H1 (cell line): ENCODE data around the gene RPGRIP1. TPM values are rescaled to one million over a fixed set of nuclear protein-coding genes. Genes with fewer than 3 reads are reported as not detected.
"Not testable (repeated sequence)": the region's sequence is repeated elsewhere in the genome, so short reads cannot be mapped to it uniquely, and the experiment has no call there.

Experiments used
- CTCF ChIA-PET: fragments of 300-600 bp; sonication (Branson Sonifier 250); formaldehyde crosslinking; loops from one replicate; lab custom pipeline; 2021; ENCODE audit not compliant: partially characterized antibody; lab: Charles Lee
- POLR2A ChIA-PET: fragments of 300-600 bp; sonication (Branson Sonifier 250); formaldehyde crosslinking; loops from one replicate; lab custom pipeline; 2021; ENCODE audit warnings: inconsistent platforms; ENCODE audit not compliant: partially characterized antibody; lab: Charles Lee
- DNase-seq, 2 experiments: peaks; one replicate each; pipeline versions ENCODE4 v3.0.0 to v3.0.0-alpha.2; 2010 to 2022; ENCODE audit warnings: low spot score in 2 of 2, low read depth in 1 of 2, mixed read lengths in 1 of 2
- FAIRE-seq: peaks from 2 replicates; lab custom pipeline; 2011; peaks lifted over from hg19 to GRCh38; lab: Jason Lieb, UNC
- H2AFZ ChIP-seq: 2 replicates; pipeline ENCODE4 v1.8.1; 2012; ENCODE audit warnings: low read length, inconsistent platforms
- H2AK5ac ChIP-seq: 2 replicates; pipeline ENCODE4 v1.6.1; 2013; ENCODE audit warnings: low read depth, low read length
- H2BK120ac ChIP-seq: replicated peaks from 2 replicates; pipeline ENCODE3; 2013; ENCODE audit warnings: low read depth, low read length, inconsistent platforms
- H2BK12ac ChIP-seq: 2 replicates; pipeline ENCODE4 v1.6.1; 2013; ENCODE audit warnings: low read depth, low read length
- H2BK15ac ChIP-seq: 2 replicates; pipeline ENCODE4 v1.6.1; 2013; ENCODE audit warnings: low read length
- H2BK20ac ChIP-seq: 2 replicates; pipeline ENCODE4 v1.6.1; 2013; ENCODE audit warnings: low read length
- H2BK5ac ChIP-seq: 2 replicates; pipeline ENCODE4 v1.6.1; 2013; ENCODE audit warnings: low read depth, low read length
- H3K14ac ChIP-seq: 2 replicates; pipeline ENCODE4 v1.6.1; 2013; ENCODE audit warnings: inconsistent platforms; ENCODE audit not compliant: insufficient read length
- H3K18ac ChIP-seq: 2 replicates; pipeline ENCODE4 v1.6.1; 2013; ENCODE audit warnings: low read length; ENCODE audit errors: extremely low read depth
- H3K23ac ChIP-seq: 2 replicates; pipeline ENCODE4 v1.6.1; 2013; ENCODE audit warnings: inconsistent platforms; ENCODE audit not compliant: insufficient read length
- H3K23me2 ChIP-seq: 2 replicates; pipeline ENCODE4 v1.6.1; 2013; ENCODE audit warnings: low read depth, low read length
- H3K27ac ChIP-seq: 2 replicates; pipeline ENCODE4 v1.6.1; 2011; ENCODE audit warnings: low read depth, low read length, inconsistent platforms
- H3K27me3 ChIP-seq, 4 experiments: replicated peaks in 1 of 4; 1 replicate in 1 of 4; 2 replicates in 3 of 4; pipeline versions ENCODE4 v1.6.1 to v1.8.1; 2011 to 2013; ENCODE audit warnings: low read length in 3 of 4, mild to moderate bottlenecking in 3 of 4, inconsistent platforms in 2 of 4, mixed read lengths in 2 of 4, moderate library complexity in 1 of 4; ENCODE audit not compliant: control insufficient read depth in 3 of 4, insufficient read depth in 3 of 4; ENCODE audit errors: extremely low read depth in 1 of 4
- H3K36me3 ChIP-seq, 4 experiments: 2 replicates each; pipeline versions ENCODE4 v1.6.1 to v1.8.1; 2011 to 2013; ENCODE audit warnings: mild to moderate bottlenecking in 4 of 4, low read length in 3 of 4, moderate library complexity in 2 of 4, control low read depth in 1 of 4, inconsistent platforms in 1 of 4; ENCODE audit not compliant: insufficient read depth in 4 of 4, control insufficient read depth in 2 of 4
- H3K4ac ChIP-seq: replicated peaks from 2 replicates; pipeline ENCODE3; 2013; ENCODE audit warnings: low read length, low read depth, mixed read lengths, inconsistent platforms; ENCODE audit not compliant: insufficient read length
- H3K4me1 ChIP-seq, 4 experiments: replicated peaks in 1 of 4; 1 replicate in 1 of 4; 2 replicates in 3 of 4; pipeline versions ENCODE4 v1.6.1 to v1.8.1; 2011 to 2013; ENCODE audit warnings: low read length in 3 of 4, inconsistent platforms in 2 of 4, mixed read lengths in 1 of 4; ENCODE audit not compliant: insufficient read depth in 4 of 4, control insufficient read depth in 3 of 4
- H3K4me2 ChIP-seq, 2 experiments: 2 replicates each; pipeline versions ENCODE4 v1.6.1 to v1.8.1; 2011 to 2013; ENCODE audit warnings: low read depth in 2 of 2, low read length in 2 of 2, control low read depth in 1 of 2, inconsistent platforms in 1 of 2, mild to moderate bottlenecking in 1 of 2; ENCODE audit not compliant: insufficient read depth in 1 of 2
- H3K4me3 ChIP-seq, 4 experiments: fragments of 200-600, 300-600 bp in 1 of 4; sonication (generic), shearing (Covaris generic), sonication (Bioruptor Twin) in 1 of 4; 2 replicates each; pipeline versions ENCODE4 v1.5.1 to v1.8.1; 2011 to 2016; ENCODE audit warnings: low read length in 4 of 4, low read depth in 3 of 4, control low read depth in 2 of 4, inconsistent platforms in 2 of 4, mild to moderate bottlenecking in 2 of 4, mixed read lengths in 1 of 4, moderate library complexity in 1 of 4; ENCODE audit not compliant: insufficient read depth in 2 of 4; ENCODE audit errors: extremely low read depth in 1 of 4
- H3K56ac ChIP-seq: replicated peaks from 2 replicates; pipeline ENCODE3; 2013; ENCODE audit warnings: low read depth, mild to moderate bottlenecking, mixed read lengths, low read length, inconsistent platforms; ENCODE audit not compliant: insufficient read length
- H3K79me1 ChIP-seq: 2 replicates; pipeline ENCODE4 v1.6.1; 2013; ENCODE audit warnings: low read depth, low read length, control low read depth
- H3K79me2 ChIP-seq, 2 experiments: 2 replicates each; pipeline versions ENCODE4 v1.6.1 to v1.8.1; 2012 to 2013; ENCODE audit warnings: low read length in 2 of 2, mild to moderate bottlenecking in 2 of 2, inconsistent platforms in 1 of 2; ENCODE audit not compliant: insufficient read depth in 2 of 2, control insufficient read depth in 1 of 2
- H3K9ac ChIP-seq, 4 experiments: replicated peaks in 1 of 4; 1 replicate in 1 of 4; 2 replicates in 3 of 4; pipeline versions ENCODE4 v1.6.1 to v1.8.1; 2011 to 2013; ENCODE audit warnings: low read depth in 3 of 4, low read length in 3 of 4, control low read depth in 2 of 4, mild to moderate bottlenecking in 2 of 4, moderate library complexity in 2 of 4, inconsistent platforms in 1 of 4; ENCODE audit errors: extremely low read depth in 1 of 4
- H3K9me3 ChIP-seq, 2 experiments: 2 replicates each; pipeline versions ENCODE4 v1.6.1 to v1.8.1; 2012 to 2013; ENCODE audit warnings: mild to moderate bottlenecking in 2 of 2, moderate library complexity in 2 of 2, control low read depth in 1 of 2, inconsistent platforms in 1 of 2, low read depth in 1 of 2, low read length in 1 of 2, mixed read lengths in 1 of 2; ENCODE audit not compliant: insufficient read depth in 2 of 2
- H4K20me1 ChIP-seq, 2 experiments: replicated peaks in 1 of 2; 2 replicates each; pipeline versions ENCODE3 to v1.8.1; 2011 to 2013; ENCODE audit warnings: inconsistent platforms in 2 of 2, low read length in 2 of 2, mild to moderate bottlenecking in 1 of 2; ENCODE audit not compliant: insufficient read depth in 2 of 2, control insufficient read depth in 1 of 2
- H4K5ac ChIP-seq: 2 replicates; pipeline ENCODE4 v1.6.1; 2013; ENCODE audit warnings: low read length, low read depth, mixed read lengths, inconsistent platforms; ENCODE audit not compliant: insufficient read length
- H4K8ac ChIP-seq: 2 replicates; pipeline ENCODE4 v1.8.0; 2013; ENCODE audit warnings: mild to moderate bottlenecking, moderate library complexity, low read length, inconsistent platforms; ENCODE audit not compliant: insufficient read depth; ENCODE audit errors: extremely low read depth
- H4K91ac ChIP-seq: replicated peaks from 2 replicates; pipeline ENCODE3; 2013; ENCODE audit warnings: low read length, mixed read lengths, inconsistent platforms; ENCODE audit not compliant: insufficient read length
- WGBS, 2 experiments: shearing (Covaris generic) in 1 of 2; methylation state at CpG; one replicate each; pipeline versions ENCODE4 v1.1.6 to v1.1.7; 2013 to 2015; ENCODE audit warnings: low lambda C conversion rate in 2 of 2, mixed read lengths in 2 of 2, inconsistent platforms in 1 of 2, low coverage in 1 of 2, missing lambda C conversion rate in 1 of 2; ENCODE audit not compliant: insufficient replicate concordance in 2 of 2, insufficient coverage in 1 of 2, insufficient read length in 1 of 2; ENCODE audit errors: extremely low coverage in 1 of 2, missing lambda C conversion rate in 1 of 2; 5-methylcytosine and 5-hydroxymethylcytosine counted together
- polyA plus RNA-seq, 7 experiments: library from polyadenylated mRNA; depleted of rRNA in 3 of 7; stranded (reverse) in 5 of 7; unstranded in 2 of 7; fragments of >200 nt in 5 of 7; fragments of 200-250 nt in 2 of 7; gene quantifications; 1 replicate in 5 of 7; 2 replicates in 1 of 7; 4 replicates in 1 of 7; pipeline versions ENCODE4 v1.2.1 to v1.2.3, GENCODE V29; 2011 to 2013; ENCODE audit warnings: missing spikeins in 2 of 7, mixed read lengths in 2 of 7
- total RNA-seq: library from RNA; stranded (reverse); fragmentation: NEBNext Ultra II Directional; extraction: Animal tissue kit (Norgen Biotek cat#: 25700); gene quantifications from 2 replicates; pipeline ENCODE4 v1.2.1, GENCODE V29; 2021

The RPGRIP1 gene
- total and polyA plus RNA-seq, 2 of the 8 experiments (the other 6 are each of a cell fraction or from before 2014, with no cell fraction given), result 0.36 to 0.65 TPM

- not testable (repeated sequence) for H2BK120ac ChIP-seq, H4K5ac ChIP-seq, DNase-seq, H3K4me3 ChIP-seq, H4K20me1 ChIP-seq, H2BK15ac ChIP-seq, H4K8ac ChIP-seq, H3K79me2 ChIP-seq, H2BK20ac ChIP-seq, H3K27me3 ChIP-seq, H2AK5ac ChIP-seq, H2BK5ac ChIP-seq, H3K14ac ChIP-seq, H3K18ac ChIP-seq, H3K4ac ChIP-seq, FAIRE-seq, H3K4me1 ChIP-seq, H3K9me3 ChIP-seq, H3K56ac ChIP-seq, H3K9ac ChIP-seq, H3K4me2 ChIP-seq, H3K79me1 ChIP-seq, H3K36me3 ChIP-seq, H3K23me2 ChIP-seq, H2AFZ ChIP-seq, H2BK12ac ChIP-seq, H3K23ac ChIP-seq, H4K91ac ChIP-seq, H3K27ac ChIP-seq
- ChIA-PET CTCF (interaction anchor here (0.9 to 1.5 kb wide), 2 partner anchors 18 to 158 kb away, joined by 3 read pairs; no protein-coding TSS in a partner anchor), POLR2A (interaction anchor here (1.1 kb wide), 1 partner anchor 12 kb away, joined by 3 read pairs; no protein-coding TSS in a partner anchor)
- WGBS, 2 experiments, result 86% methylated on average over 8 of the region's 8 CpGs; no CpG with 5 or more reads in 1 of the 2 experiments
Observed at GRCh38 chr14:21294026-21294425, 14.1 kb downstream of the RPGRIP1 start.
